Activated T-helper 9 cell treated with anti-CD3 and anti-CD28 coated beads, Interleukin-2, amount 50 U/mL, for 16 hours (primary cell): ENCODE data around the gene PRKACG.
A peak's percentile ranks its signal among the peaks of the same experiment; 100 is the strongest.
"Not testable (repeated sequence)": the region's sequence is repeated elsewhere in the genome, so short reads cannot be mapped to it uniquely, and the experiment has no call there.

Experiments
- DNase-seq: peaks from one replicate; pipeline ENCODE4 v3.0.0-alpha.2; 2020; ENCODE audit warnings: low read depth

The PRKACG gene

DNA sequence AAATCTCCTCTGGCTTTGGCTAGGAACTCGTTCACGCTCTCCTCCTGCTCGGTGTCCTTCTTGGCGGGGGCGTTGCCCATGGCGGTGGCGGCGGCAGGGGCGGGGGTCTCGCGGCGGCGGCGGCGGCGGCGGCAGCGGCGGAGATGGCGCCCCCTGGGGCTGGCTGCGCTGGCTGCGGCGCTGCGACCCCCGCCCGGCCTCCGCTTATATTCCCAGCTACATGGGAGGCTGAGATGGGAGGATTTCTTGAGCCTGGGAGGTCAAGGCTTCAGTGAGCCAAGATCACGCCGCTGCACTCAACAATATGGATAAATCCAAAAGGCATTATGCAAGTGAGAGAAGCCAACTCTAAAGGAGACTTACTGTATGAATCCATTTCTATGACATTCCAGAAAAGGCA is at the start of gene PRKACG:
PRKACG (minus strand) TSS at position 101 of the 400 bp plus-strand sequence; CDS start at position 80, 21 bp downstream.
- DNase-seq = no peak

DNA sequence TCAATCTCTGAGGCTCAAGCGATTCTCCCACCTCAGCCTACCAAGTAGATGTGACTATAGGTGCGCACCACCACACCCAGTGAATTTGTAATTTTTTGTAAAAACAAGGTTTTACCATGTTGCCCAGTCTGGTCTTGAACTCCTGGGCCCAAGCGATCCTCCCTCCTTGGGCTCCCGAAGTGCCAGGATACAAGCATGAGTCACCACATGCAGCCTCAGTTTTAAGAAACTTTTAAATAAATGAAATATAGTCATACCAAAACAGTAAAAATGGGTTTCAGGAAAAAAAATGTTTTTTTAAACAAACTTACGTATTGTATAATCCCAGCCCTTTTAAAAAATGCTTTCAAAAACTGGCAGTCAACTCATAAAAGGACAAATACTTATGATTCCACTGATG is 48.3 kb upstream of the PRKACG start:
- DNase-seq = no peak

DNA sequence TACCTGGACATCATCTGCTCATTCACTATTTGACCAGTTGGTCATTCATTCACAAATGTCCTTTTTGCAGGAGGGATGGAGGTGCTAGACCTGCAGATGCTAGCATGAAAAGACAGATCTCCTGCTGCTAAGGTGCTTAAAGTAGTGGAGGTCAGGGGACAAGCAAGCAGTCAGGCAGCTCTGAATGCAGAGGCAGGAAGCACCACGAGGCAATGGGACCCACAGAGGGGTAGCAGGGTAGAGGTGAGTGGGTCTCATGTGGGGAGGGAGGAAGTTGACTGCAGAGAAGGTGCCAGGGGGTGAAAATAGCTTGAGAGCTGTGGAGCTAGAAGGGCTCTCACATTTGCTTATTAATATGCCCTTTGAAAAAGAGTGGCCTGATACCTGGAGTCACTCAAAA is 46.9 kb upstream of the PRKACG start:
- DNase-seq = no peak

DNA sequence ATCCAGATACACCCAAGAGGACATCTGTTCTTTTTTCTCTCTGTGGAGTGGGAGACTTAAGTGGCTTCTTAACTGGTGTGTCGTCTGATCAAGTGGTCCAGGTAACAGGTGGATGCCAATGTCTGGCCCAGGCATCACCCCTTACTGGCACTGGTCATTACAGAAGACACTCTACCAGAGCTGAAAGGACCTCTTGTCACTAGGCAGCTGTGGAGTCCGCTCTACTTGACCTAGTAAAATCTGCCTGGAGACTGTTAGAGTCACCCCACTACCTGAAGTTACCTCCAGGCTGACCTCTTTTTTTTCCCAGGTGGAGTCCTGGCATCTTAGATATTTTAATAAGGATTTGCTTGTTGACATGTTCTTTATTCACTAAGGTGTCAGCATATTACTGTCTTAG is 44.2 kb upstream of the PRKACG start:
- DNase-seq = no peak

DNA sequence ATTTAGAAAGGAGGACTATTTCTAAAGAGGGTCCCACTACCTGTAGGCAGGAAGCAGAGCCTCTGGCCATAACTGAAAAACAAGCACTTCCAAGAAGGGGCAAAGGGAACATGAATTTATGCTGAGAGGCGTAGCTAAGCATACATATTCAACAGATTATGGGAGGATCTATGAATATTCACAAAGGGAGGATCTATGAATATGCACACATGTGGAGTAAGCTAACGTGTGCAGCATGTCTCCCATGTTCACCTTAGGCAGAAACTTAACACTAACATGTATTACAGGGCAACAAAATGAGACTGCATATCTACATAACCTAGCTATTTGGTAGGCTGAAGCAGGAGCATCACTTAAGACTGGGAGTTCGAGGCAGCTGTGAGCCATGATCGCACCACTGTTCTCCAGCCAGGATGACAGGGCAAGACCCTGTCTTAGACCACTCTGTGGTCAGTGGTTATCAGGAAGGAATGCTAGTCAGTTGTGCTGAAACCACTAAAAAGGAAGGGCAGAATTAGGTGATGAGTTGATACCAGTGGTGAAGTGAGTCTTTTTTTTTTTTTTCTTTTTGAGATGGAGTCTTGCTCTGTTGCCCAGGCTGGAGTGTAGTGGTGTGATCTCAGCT is 42.4 kb upstream of the PRKACG start:
- DNase-seq = no peak

DNA sequence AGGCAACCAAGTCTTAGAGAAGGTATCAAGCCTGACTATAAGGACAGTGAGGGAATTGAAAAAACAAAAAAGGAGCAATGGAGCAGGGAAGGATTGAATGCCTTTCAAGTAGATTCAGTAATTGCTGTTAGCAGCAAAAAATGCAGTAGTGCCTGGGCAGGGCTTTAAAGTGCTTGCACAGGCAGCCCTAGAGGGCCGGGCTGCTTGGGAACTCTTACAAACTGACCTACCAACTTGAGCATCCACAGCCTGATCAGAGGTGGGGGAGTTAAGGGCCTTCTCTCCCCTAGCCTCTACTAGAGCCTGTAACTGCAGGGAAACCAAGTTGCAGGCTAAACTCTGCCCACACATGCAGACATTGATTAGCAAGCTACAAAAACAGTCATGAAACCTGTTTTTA is 41.1 kb upstream of the PRKACG start:
- no peak for DNase-seq

DNA sequence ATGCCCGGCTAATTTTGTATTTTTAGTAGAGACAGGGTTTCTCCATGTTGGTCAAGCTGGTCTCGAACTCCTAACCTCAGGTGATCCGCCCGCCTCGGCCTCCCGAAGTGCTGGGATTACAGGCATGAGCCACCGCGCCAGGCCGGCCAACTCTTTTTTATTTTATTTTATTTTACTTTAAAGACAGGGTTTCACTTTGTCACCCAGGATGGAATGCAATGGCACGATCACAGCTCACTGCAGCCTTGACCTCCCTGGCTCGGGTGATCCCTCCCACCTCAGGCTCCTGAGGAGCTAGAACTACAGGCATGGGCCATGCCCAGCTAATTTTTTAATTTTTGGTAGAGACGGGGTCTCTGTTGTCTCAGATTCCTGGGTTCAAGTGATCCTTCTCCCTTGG is 37.0 kb upstream of the PRKACG start:
- not testable (repeated sequence) for DNase-seq

DNA sequence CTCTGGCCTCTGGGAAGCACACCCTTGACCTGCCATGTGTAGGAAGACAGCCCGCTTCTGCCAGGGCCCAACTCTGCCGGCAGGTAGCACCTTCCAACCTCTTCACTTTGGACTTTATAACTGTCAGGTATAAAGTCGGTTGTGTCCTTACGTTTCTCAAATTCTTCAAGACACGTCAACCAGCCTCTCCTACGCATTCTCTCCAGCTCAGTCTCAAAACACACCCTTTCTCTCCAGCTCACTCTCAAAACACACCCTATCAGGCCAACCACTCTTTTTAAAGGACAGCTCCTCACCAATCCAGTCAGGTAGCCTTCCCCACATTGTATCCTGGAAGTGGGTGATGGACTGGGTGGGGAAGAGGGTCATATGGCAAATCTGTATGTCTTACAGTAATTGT is 35.2 kb upstream of the PRKACG start:
- DNase-seq = no peak

DNA sequence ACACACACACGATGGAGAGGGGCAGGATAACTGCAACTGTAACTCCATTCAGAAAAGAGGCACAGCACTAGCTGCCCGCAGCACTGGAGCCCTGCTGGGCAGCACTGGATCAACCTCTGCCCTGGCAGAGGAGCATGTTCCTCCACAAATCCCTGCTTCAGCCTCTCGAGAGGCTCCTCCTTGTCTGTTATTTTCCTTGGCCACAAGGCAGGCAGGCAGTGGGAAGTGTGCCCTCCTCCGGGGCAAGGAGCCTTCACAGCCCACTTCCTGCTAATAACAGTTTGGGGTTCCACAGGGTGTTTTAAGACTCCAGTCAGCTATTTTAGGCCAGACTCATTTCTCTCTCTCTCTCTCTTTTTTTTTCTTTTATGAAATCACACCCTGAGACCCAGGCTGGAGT is 33.5 kb upstream of the PRKACG start:
- no peak for DNase-seq

DNA sequence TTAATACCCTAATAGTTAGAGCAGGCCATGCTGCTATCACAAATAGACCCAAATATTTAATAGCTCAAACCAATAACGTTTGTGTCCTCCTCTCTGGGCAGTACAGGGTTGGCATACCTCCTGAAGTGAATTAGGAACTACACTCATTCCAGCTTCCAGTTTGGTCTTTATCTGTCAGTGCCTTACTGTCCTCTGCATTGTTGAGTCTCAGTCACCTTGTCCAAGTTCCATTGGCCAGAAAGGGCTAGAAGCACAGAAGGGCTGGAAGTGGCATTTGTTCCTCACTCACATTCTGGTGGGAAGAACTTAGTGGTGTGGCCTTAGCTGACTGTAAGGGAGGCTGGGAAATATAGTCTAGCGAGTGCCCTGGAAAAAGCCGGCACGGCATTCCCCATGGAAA is 32.8 kb upstream of the PRKACG start:
- no peak for DNase-seq

DNA sequence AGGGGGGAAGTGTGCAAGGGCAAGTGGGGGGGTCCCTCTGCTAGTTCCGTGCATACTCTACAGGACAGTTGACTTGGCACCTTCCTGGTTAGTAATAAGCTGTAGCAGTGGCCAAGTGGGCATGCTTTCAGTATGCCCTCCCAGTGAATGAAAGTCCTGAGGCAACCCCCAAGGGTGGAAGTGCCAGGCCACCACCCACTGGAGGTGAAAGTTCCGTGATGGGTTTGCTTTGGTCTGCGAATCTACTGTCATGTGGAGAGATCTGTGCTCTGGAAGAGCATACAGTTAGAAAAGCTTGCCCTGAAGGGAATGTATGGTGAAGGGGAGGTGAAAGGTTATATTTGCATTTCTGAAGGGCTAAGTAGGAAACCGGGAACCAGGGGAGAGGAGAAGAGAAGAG is 31.9 kb upstream of the PRKACG start:
- no peak for DNase-seq

DNA sequence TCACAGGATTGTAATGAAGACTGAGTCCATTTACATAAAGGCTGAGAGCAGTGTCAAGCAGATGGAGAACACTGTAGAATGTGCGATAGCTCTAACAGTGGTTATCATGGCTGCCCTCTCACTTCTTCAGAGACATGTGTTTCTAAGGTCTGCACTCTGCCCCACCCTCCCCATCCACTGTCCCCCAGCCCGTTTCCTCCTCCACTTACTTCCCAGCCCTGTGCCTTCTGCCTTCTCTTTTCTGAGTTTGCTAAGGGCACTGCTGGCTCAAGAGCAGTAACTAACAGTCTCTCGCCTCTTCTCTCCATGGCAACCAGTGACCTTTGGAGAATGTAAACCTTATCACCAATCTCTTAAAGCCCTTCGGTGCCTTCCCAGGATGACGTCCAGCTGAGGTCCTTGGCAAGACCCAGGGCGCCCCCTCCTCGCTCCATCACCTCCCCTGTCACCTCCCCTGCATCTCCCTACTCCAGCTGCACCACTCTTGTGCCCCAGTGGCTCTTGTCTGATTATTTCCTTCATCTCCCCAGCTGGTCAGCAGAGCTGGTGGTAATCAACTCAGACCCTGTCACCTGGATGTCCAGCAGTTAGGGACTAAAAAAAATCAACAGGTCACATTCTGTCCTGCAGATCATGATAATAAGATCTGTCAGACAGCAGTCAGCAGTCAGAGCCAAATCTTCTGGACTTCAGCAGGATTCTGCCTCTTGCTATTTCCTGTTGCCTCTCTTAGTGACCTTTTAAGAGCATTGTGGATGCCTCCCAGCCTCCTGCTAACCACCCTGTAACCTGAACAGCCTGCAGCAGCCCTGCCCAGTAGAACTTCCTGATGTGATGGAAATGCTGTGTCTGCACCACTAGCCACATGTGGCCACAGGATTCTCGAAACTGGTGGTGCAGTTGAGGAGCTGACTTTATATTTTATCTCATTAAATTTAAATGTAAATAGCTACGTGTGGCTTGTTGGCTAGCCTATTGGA is 30.6 kb upstream of the PRKACG start:
- no peak for DNase-seq

DNA sequence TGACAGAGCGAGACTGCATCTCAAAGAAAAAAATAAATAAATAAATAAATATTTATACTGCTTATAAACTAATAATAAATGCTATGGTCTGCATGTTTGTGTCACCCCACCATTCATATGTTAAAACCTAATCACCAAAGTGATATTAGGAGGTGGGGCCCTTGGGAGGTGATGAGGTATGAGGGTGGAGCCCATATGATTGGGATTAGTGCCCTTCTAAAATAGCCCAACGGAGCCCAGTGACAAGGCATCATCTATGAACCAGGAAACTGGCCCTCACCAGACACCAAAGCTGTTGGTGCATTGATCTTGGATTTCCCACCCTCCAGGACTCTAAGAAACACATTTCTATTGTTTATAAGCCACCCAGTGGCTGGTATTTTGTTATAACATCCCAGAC is 26.7 kb upstream of the PRKACG start:
- no peak for DNase-seq

DNA sequence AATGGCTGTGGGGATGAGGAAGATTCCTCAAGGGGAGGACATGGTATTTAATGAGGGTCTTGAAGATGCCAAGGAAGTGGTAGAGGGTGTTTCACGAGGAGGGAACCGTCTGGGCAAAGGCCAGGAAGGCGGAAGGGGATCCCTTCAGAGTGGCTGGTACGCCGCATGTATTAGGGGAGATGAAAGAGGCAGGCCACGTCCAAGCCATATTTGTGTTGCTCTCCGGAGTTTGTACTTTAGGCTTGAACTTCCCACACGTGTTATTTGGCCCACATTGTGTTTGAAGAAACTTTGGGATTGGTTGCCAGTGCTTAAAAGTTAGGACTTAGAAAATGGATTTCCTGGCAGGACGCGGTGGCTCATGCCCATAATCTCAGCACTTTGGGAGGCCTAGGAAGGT is 22.9 kb upstream of the PRKACG start:
- no peak for DNase-seq

DNA sequence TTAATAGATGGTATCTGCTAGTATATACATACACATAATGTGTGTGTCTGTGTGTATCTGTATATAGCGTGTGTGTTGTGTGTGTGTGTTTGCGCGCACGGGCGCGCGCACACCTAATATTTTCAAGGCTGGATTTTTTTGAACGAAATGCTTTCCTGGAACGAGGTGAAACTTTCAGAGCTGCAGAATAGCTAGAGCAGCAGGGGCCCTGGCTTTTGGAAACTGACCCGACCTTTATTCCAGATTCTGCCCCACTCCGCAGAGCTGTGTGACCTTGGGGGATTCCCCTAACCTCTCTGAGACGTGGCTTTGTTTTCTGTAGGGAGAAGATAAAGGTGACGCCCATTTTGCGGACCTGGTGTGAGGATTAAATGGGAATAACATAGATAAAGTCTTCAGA is 22.4 kb upstream of the PRKACG start:
- no peak for DNase-seq

DNA sequence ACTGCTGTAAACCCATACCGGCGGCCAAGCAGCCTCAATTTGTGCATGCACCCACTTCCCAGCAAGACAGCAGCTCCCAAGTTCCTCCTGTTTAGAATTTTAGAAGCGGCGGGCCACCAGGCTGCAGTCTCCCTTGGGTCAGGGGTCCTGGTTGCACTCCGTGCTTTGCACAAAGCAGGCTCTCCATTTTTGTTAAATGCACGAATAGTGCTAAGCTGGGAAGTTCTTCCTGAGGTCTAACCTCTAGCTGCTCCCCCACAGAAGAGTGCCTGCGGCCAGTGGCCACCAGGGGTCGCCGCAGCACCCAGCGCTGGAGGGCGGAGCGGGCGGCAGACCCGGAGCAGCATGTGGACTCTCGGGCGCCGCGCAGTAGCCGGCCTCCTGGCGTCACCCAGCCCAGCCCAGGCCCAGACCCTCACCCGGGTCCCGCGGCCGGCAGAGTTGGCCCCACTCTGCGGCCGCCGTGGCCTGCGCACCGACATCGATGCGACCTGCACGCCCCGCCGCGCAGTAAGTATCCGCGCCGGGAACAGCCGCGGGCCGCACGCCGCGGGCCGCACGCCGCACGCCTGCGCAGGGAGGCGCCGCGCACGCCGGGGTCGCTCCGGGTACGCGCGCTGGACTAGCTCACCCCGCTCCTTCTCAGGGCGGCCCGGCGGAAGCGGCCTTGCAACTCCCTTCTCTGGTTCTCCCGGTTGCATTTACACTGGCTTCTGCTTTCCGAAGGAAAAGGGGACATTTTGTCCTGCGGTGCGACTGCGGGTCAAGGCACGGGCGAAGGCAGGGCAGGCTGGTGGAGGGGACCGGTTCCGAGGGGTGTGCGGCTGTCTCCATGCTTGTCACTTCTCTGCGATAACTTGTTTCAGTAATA is 21.8 kb upstream of the PRKACG start, which contains the start of gene FXN:
FXN (plus strand) TSS at position 315 of the 871 bp plus-strand sequence; CDS start at position 346, 31 bp downstream.
- DNase-seq = peak; percentile 79

DNA sequence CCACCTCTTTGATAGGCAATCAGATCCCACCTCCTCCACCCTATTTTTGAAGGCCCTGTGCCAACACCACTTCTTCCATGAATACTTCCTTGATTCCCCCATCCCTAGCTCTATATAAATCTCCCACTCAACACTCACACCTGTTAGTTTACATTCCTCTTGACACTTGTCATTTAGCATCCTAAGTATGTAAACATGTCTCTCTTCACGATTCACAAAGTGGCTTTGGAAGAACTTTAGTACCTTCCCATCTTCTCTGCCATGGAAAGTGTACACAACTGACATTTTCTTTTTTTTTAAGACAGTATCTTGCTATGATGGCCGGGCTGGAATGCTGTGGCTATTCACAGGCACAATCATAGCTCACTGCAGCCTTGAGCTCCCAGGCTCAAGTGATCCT is 20.2 kb upstream of the PRKACG start:
- no peak for DNase-seq

DNA sequence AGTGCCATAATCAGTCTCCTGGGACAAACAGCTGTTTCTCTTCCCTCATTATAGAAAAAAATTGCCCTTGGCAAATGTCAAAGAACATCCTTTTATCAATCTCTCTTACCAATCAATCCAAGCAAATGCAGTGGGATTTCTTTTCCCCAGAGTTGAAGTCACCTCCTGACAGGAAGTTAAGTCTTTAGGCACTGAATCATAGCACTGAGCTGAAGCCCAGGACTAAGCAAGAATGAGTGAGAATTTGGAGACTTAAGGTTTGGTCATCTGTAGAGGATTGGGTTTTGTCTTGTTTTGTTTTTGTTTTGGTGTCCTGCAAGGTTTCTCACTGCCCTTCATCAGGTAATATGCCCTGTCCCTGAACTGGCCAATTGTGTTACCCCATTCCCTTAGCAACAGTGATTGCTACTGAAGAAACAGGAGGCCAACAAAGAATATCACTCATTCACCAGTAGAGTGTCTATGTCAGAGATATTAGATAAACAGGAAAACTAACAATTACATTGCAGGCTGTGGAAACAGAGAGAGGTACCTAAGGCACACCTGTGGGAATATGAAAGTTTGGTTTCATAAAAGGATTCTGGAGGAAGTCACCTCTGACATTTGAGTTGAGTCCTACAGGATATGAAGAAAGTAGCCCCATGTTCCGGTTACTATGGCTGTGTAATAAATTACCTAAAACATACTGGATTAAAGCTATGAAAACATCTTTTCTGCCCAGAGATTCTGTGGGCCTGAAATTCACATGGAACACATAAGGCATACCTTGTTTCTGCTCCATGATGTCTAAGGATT is 17.1 kb upstream of the PRKACG start:
- no peak for DNase-seq

DNA sequence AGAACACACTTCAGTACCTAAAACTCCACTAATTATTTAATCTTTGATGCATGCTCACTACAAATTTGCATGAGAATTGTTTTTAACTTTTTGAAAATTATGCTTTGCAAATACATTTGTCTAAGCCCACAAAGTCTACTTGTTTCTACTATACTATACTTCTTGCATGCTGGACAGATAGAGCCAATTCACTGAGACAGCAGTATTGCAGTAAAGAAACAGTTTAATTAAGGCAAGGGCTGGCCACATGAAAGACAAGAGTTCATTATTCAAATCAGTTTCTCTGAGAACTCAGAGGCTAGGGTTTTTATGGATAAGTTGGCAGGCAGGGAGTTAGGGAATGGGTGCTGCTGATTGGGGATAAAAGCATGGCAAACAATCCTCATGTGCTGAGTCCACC is 15.6 kb upstream of the PRKACG start:
- no peak for DNase-seq

DNA sequence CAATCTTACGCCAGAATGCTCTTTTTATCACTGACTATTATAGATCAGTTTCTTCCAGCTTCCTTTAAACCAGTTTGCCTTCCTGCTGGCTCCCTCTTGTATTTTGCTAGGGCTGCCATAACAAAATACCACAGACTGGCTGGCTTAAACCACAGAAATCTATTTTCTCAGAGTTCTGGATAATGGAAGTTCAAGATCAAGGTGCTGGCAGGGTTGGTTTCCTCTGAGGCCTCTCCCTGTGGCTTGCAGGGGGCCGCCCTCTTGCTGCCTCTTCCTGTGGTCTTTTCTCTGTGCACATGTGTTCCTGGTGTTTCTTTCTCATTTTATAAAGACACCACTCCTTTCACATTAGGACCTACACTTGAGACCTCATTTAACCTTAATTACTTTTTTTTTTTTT is 14.8 kb upstream of the PRKACG start:
- DNase-seq = no peak

DNA sequence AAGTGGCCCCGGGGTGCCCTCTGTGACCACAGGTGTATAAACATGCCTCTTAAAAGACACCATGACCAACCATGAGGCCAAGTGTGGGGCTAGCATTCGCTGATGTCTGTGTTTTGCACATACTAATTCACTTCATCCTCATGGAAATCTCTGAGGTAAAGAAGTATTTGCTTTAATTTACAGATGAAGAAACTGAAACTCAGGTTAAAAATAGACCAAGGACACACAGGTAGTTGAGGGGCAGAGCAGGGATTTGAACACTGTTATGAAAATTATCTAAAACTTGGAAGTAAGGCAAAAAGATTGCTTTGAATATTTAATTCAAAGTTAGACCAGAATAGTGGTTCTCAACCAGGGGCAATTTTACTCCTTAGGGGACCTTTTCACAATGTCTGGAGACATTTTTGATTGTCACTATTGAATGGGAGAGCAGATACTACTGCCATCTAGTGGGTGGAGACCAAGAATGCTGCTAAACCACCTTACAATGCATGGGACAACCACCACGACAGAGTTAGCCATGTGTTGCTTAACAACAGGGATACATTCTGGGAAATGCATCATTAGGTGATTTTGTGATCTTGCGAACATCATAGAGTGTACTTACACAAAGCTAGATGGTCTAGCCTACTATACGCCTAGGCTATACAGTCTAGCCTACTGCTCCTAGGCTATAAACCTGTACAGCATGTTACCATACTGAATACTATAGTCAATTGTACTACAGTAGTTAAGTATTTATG is 13.6 kb upstream of the PRKACG start:
- DNase-seq = no peak
